IMR-90 (cell line): ENCODE results near the gene AGBL3. TPM values are rescaled to one million over a fixed set of nuclear protein-coding genes. Genes with fewer than 3 reads are reported as not detected.

Experiments used
- ATAC-seq: fragments of 200-7000 bp; cut with Tn5 transposase; 2 replicates; pipeline ENCODE4 v1.9.1; 2020; ENCODE audit warnings: low read depth, mild to moderate bottlenecking, moderate library complexity
- BruUV-seq: library from RNA; stranded (reverse); fragments of 400-500 nt; replicated peaks from 2 replicates; lab custom pipeline; 2021; lab: Mats Ljungman, UMichigan
- CTCF ChIA-PET: fragments of 300-600 bp; formaldehyde crosslinking; extraction: SDS; loops from one replicate; lab custom pipeline; 2021; ENCODE audit warnings: antibody characterized with exemption; lab: Yijun Ruan, JAX
- POLR2A ChIA-PET: fragments of 300-600 bp; sonication (Branson Sonifier 250); formaldehyde crosslinking; loops from one replicate; lab custom pipeline; 2022; ENCODE audit warnings: antibody characterized with exemption; ENCODE audit not compliant: unreplicated experiment; lab: Charles Lee
- DNase-seq: peaks from one replicate; pipeline ENCODE4 v3.0.0; 2013
- H2AFZ ChIP-seq: replicated peaks from 2 replicates; pipeline ENCODE3; 2013; ENCODE audit warnings: low read length, mild to moderate bottlenecking; ENCODE audit not compliant: poor library complexity
- H2AK5ac ChIP-seq: 2 replicates; pipeline ENCODE4 v1.6.1; 2013; ENCODE audit warnings: low read depth, low read length, inconsistent platforms
- H2AK9ac ChIP-seq: replicated peaks from 2 replicates; pipeline ENCODE3; 2013; ENCODE audit warnings: mild to moderate bottlenecking, low read depth, low read length, moderate library complexity; ENCODE audit not compliant: poor library complexity
- H2BK120ac ChIP-seq: 2 replicates; pipeline ENCODE4 v1.6.1; 2013; ENCODE audit warnings: low read depth, low read length, inconsistent platforms
- H2BK15ac ChIP-seq: 3 replicates; pipeline ENCODE4 v1.6.1; 2013; ENCODE audit warnings: low read depth, low read length, inconsistent platforms
- H2BK20ac ChIP-seq: 2 replicates; pipeline ENCODE4 v1.6.1; 2013; ENCODE audit warnings: low read depth, mild to moderate bottlenecking, inconsistent platforms, low read length, moderate library complexity
- H2BK5ac ChIP-seq: 2 replicates; pipeline ENCODE4 v1.6.1; 2013; ENCODE audit warnings: mild to moderate bottlenecking, low read depth, low read length, inconsistent platforms; ENCODE audit not compliant: poor library complexity, severe bottlenecking
- H3K14ac ChIP-seq: replicated peaks from 2 replicates; pipeline ENCODE4 v1.6.1; 2013; ENCODE audit warnings: low read depth, low read length, inconsistent platforms
- H3K18ac ChIP-seq: 2 replicates; pipeline ENCODE4 v1.6.1; 2013; ENCODE audit warnings: low read depth, low read length, control low read depth
- H3K23ac ChIP-seq: 2 replicates; pipeline ENCODE4 v1.6.1; 2013; ENCODE audit warnings: low read depth, low read length, inconsistent platforms
- H3K27ac ChIP-seq: 2 replicates; pipeline ENCODE4 v1.5.1; 2013; ENCODE audit warnings: mild to moderate bottlenecking, control low read depth, low read length; ENCODE audit not compliant: insufficient read depth
- H3K27me3 ChIP-seq: 2 replicates; pipeline ENCODE4 v1.6.1; 2013; ENCODE audit warnings: low read length; ENCODE audit not compliant: control insufficient read depth, insufficient read depth
- H3K36me3 ChIP-seq: 2 replicates; pipeline ENCODE4 v1.6.1; 2013; ENCODE audit warnings: low read length, mixed read lengths; ENCODE audit not compliant: control insufficient read depth, insufficient read depth
- H3K4ac ChIP-seq: 2 replicates; pipeline ENCODE4 v1.6.1; 2013; ENCODE audit warnings: low read depth, low read length, inconsistent platforms
- H3K4me1 ChIP-seq: 2 replicates; pipeline ENCODE4 v1.6.1; 2013; ENCODE audit warnings: low read length, mixed read lengths; ENCODE audit not compliant: control insufficient read depth, insufficient read depth
- H3K4me2 ChIP-seq: 2 replicates; pipeline ENCODE4 v1.6.1; 2013; ENCODE audit warnings: low read depth, mild to moderate bottlenecking, control low read depth, low read length, moderate library complexity
- H3K4me3 ChIP-seq: 2 replicates; pipeline ENCODE4 v1.5.1; 2013; ENCODE audit warnings: low read depth, mild to moderate bottlenecking, control low read depth, low read length, moderate library complexity; ENCODE audit not compliant: insufficient read depth
- H3K56ac ChIP-seq: 2 replicates; pipeline ENCODE4 v1.6.1; 2013; ENCODE audit warnings: low read length, inconsistent platforms; ENCODE audit not compliant: insufficient read depth; ENCODE audit errors: extremely low read depth
- H3K79me1 ChIP-seq, 2 experiments: 2 replicates each; pipeline ENCODE4 v1.6.1; 2013; ENCODE audit warnings: low read length in 2 of 2, inconsistent platforms in 1 of 2, low read depth in 1 of 2
- H3K9ac ChIP-seq: 2 replicates; pipeline ENCODE4 v1.6.1; 2013; ENCODE audit warnings: low read depth, low read length, control low read depth
- H3K9me1 ChIP-seq: 2 replicates; pipeline ENCODE4 v1.6.1; 2013; ENCODE audit warnings: low read length, inconsistent platforms; ENCODE audit not compliant: insufficient read depth
- H3K9me3 ChIP-seq: 2 replicates; pipeline ENCODE4 v1.6.1; 2013; ENCODE audit warnings: low read length; ENCODE audit not compliant: control insufficient read depth, insufficient read depth
- H4K20me1 ChIP-seq: 2 replicates; pipeline ENCODE4 v1.6.1; 2013; ENCODE audit warnings: low read length, inconsistent platforms; ENCODE audit not compliant: insufficient read depth
- H4K5ac ChIP-seq: 2 replicates; pipeline ENCODE4 v1.6.1; 2013; ENCODE audit warnings: mild to moderate bottlenecking, low read depth, low read length, control low read depth
- H4K8ac ChIP-seq, 2 experiments: 2 replicates each; pipeline ENCODE4 v1.6.1; 2013; ENCODE audit warnings: low read depth in 2 of 2, low read length in 2 of 2, control low read depth in 1 of 2, inconsistent platforms in 1 of 2
- H4K91ac ChIP-seq: 2 replicates; pipeline ENCODE4 v1.6.1; 2013; ENCODE audit warnings: low read depth, low read length, inconsistent platforms; ENCODE audit not compliant: insufficient read depth
- BHLHE40 ChIP-seq: fragments of 150-350 bp; IDR thresholded peaks from 2 replicates; pipeline ENCODE4 v1.6.1; 2016; ENCODE audit warnings: mild to moderate bottlenecking, low read depth, low read length
- CHD1 ChIP-seq: IDR thresholded peaks from 2 replicates; pipeline ENCODE4 v1.6.1; 2012; ENCODE audit warnings: low read depth, low read length, improper control_type of control experiment
- ELK1 ChIP-seq: fragments of 150-350 bp; IDR thresholded peaks from 2 replicates; pipeline ENCODE4 v1.6.1; 2016; ENCODE audit warnings: low read depth, mild to moderate bottlenecking, low read length, moderate library complexity, borderline replicate concordance
- FOS ChIP-seq: fragments of 150-350 bp; IDR thresholded peaks from 2 replicates; pipeline ENCODE4 v1.6.1; 2016; ENCODE audit warnings: low read depth, low read length
- MAFK ChIP-seq: IDR thresholded peaks from 2 replicates; pipeline ENCODE4 v1.6.1; 2012; ENCODE audit warnings: low read depth, low read length, improper control_type of control experiment
- MAZ ChIP-seq: IDR thresholded peaks from 2 replicates; pipeline ENCODE4 v1.6.1; 2012; ENCODE audit warnings: low read depth, mild to moderate bottlenecking, low read length, improper control_type of control experiment, moderate library complexity, borderline replicate concordance
- MXI1 ChIP-seq: IDR thresholded peaks from 2 replicates; pipeline ENCODE4 v1.6.1; 2012; ENCODE audit warnings: low read depth, mild to moderate bottlenecking, low read length, moderate library complexity, borderline replicate concordance
- NFE2L2 ChIP-seq: fragments of 150-350 bp; IDR thresholded peaks from 2 replicates; pipeline ENCODE4 v1.6.1; 2016; ENCODE audit warnings: low read depth, mild to moderate bottlenecking, low read length
- POLR2A ChIP-seq: IDR thresholded peaks from 2 replicates; pipeline ENCODE4 v1.6.1; 2012; ENCODE audit warnings: mild to moderate bottlenecking, low read depth, low read length
- RAD21 ChIP-seq: IDR thresholded peaks from 2 replicates; pipeline ENCODE4 v1.6.1; 2012; ENCODE audit warnings: low read length, improper control_type of control experiment
- RCOR1 ChIP-seq: IDR thresholded peaks from 2 replicates; pipeline ENCODE4 v1.6.1; 2012; ENCODE audit warnings: mild to moderate bottlenecking, low read length, improper control_type of control experiment; ENCODE audit not compliant: insufficient replicate concordance
- RFX5 ChIP-seq: IDR thresholded peaks from 2 replicates; pipeline ENCODE4 v1.8.0; 2012; ENCODE audit warnings: low read depth, mild to moderate bottlenecking, low read length, moderate library complexity
- SMC3 ChIP-seq: fragments of 150-350 bp; IDR thresholded peaks from 2 replicates; pipeline ENCODE4 v1.6.1; 2016; ENCODE audit warnings: low read depth, mild to moderate bottlenecking, antibody characterized with exemption, low read length, moderate library complexity
- USF2 ChIP-seq: fragments of 150-350 bp; IDR thresholded peaks from 2 replicates; pipeline ENCODE4 v1.6.1; 2017; ENCODE audit warnings: mild to moderate bottlenecking, antibody characterized with exemption, low read length, low read depth
- WGBS, 2 experiments: methylation state at CpG; one replicate each; pipeline versions ENCODE4 v1.1.5 to v1.1.7; 2013; ENCODE audit warnings: missing lambda C conversion rate in 2 of 2; ENCODE audit not compliant: insufficient read length in 1 of 2; ENCODE audit errors: extremely low coverage in 2 of 2; 5-methylcytosine and 5-hydroxymethylcytosine counted together
- dilution Hi-C: fragments of 300-500 bp; cut with HindIII; formaldehyde crosslinking; loops from one replicate; pipeline ENCODE4 v1.14.3; 2018; ENCODE audit warnings: low sequenced_read_pairs; ENCODE audit not compliant: unreplicated experiment
- in situ Hi-C: fragments of 300-500 bp; cut with MboI; formaldehyde crosslinking; loops from 3 replicates; pipeline ENCODE4 v1.14.3; 2019; ENCODE audit warnings: low sequenced_read_pairs, inconsistent platforms, mixed read lengths
- intact Hi-C: fragments of 100-400 bp; cut with micrococcal nuclease; formaldehyde crosslinking; loops from 2 replicates; pipeline ENCODE4 v1.10.0; 2022
- polyA plus RNA-seq, 3 experiments: library from polyadenylated mRNA; depleted of rRNA; stranded (reverse); fragments of >200 nt; gene quantifications; 2 replicates each; pipeline ENCODE4 v1.2.3, GENCODE V29; 2012; ENCODE audit warnings: low replicate concordance in 1 of 3
- total RNA-seq: library from RNA; depleted of rRNA; stranded (reverse); fragments of >200 nt; gene quantifications from 2 replicates; pipeline ENCODE4 v1.2.3, GENCODE V29; 2012

Gene AGBL3
- total and polyA plus RNA-seq, 2 of the 4 experiments (the other 2 are of a cell fraction): 0.18 to 0.65 TPM

GRCh38 chr7:135077642-135078041, 91.3 kb downstream of the AGBL3 start:
- Histone ChIP-seq H2BK120ac (no peak overlapping the region), H2AK5ac (no peak overlapping the region), H3K56ac (no peak overlapping the region), H4K8ac (no peak overlapping the region), H4K5ac (no peak overlapping the region), H2BK5ac (no peak overlapping the region), H3K4ac (no peak overlapping the region), H3K4me3 (no peak overlapping the region), H3K4me1 (no peaks in the 10 kb centered on the region), H3K27ac (no peak overlapping the region), H4K20me1 (no peaks in the 10 kb centered on the region), H2AK9ac (no peak overlapping the region), H3K79me1 (no peaks in the 10 kb centered on the region), H2BK20ac (no peak overlapping the region), H2AFZ (no peak overlapping the region), H3K23ac (no peak overlapping the region), H3K27me3 (peaks cover 9% of the 10 kb centered on the region), H3K9me3 (no peaks in the 10 kb centered on the region), H3K18ac (no peak overlapping the region), H2BK15ac (no peak overlapping the region), H3K14ac (no peak overlapping the region), H4K91ac (no peak overlapping the region), H3K36me3 (no peaks in the 10 kb centered on the region), H3K9me1 (no peaks in the 10 kb centered on the region), H3K9ac (no peak overlapping the region), H3K4me2 (no peak overlapping the region)
- ChIA-PET CTCF (no interaction called here), POLR2A (no interaction called here)
- BruUV-seq: no TSS peak
- in situ Hi-C loops (no loop called here), dilution Hi-C loops (no loop called here), intact Hi-C loops (no loop called here)
- 60% methylated on average over 5 of the region's 7 CpGs; no CpG with 5 or more reads in 1 of the 2 experiments for WGBS, 2 experiments
- no peak for TF ChIP-seq NFE2L2
- no peak for TF ChIP-seq MXI1
- no peak for TF ChIP-seq BHLHE40
- TF ChIP-seq CHD1: no peak
- no peak for TF ChIP-seq RFX5
- TF ChIP-seq MAZ: no peak
- no peak for TF ChIP-seq MAFK
- no peak for TF ChIP-seq ELK1
- TF ChIP-seq FOS: no peak
- TF ChIP-seq USF2: no peak
- no peak for TF ChIP-seq POLR2A
- no peak for TF ChIP-seq SMC3
- no peak for TF ChIP-seq RAD21
- TF ChIP-seq RCOR1: no peak
- DNase-seq: no peak
- no peak for ATAC-seq
